Endothelial cell of umbilical vein (primary cell): ENCODE results near the gene PRKAG2. TPM values are rescaled to one million over a fixed set of nuclear protein-coding genes. Genes with fewer than 3 reads are reported as not detected.

Experiments
- BruUV-seq: library from RNA; stranded (reverse); fragments of 400-500 nt; replicated peaks from 2 replicates; lab custom pipeline; 2021; lab: Mats Ljungman, UMichigan
- CTCF ChIA-PET: fragments of 300-600, 350-600 bp; sonication (Branson Sonifier 250); formaldehyde crosslinking; loops from one replicate; lab custom pipeline; 2021; ENCODE audit warnings: antibody characterized with exemption, inconsistent platforms; lab: Charles Lee
- POLR2A ChIA-PET: fragments of 300-600, 350-600 bp; sonication (Branson Sonifier 250); formaldehyde crosslinking; loops from one replicate; lab custom pipeline; 2021; ENCODE audit warnings: antibody characterized with exemption, inconsistent platforms; lab: Charles Lee
- DNase-seq: peaks from one replicate; pipeline ENCODE4 v3.0.0-alpha.2; 2011; ENCODE audit warnings: low read depth, low spot score
- FAIRE-seq: peaks from 2 replicates; lab custom pipeline; 2011; peaks lifted over from hg19 to GRCh38; lab: Jason Lieb, UNC
- H2AFZ ChIP-seq: 2 replicates; pipeline ENCODE4 v1.6.0; 2012; ENCODE audit warnings: low read depth, low read length, control low read depth, inconsistent platforms
- H3K27ac ChIP-seq: 2 replicates; pipeline ENCODE4 v1.5.1; 2011; ENCODE audit warnings: low read depth, mild to moderate bottlenecking, control low read depth, low read length, moderate library complexity; ENCODE audit not compliant: insufficient read depth
- H3K27me3 ChIP-seq, 2 experiments: 2 replicates each; pipeline versions ENCODE4 v1.6.0 to v1.6.1; 2011; ENCODE audit warnings: low read length in 2 of 2, mixed read lengths in 1 of 2; ENCODE audit not compliant: control insufficient read depth in 2 of 2, insufficient read depth in 2 of 2
- H3K36me3 ChIP-seq, 2 experiments: 2 replicates in 1 of 2; 3 replicates in 1 of 2; pipeline ENCODE4 v1.5.1; 2011; ENCODE audit warnings: low read length in 2 of 2, mild to moderate bottlenecking in 1 of 2, moderate library complexity in 1 of 2; ENCODE audit not compliant: control insufficient read depth in 2 of 2, insufficient read depth in 2 of 2; ENCODE audit errors: extremely low read depth in 1 of 2
- H3K4me1 ChIP-seq: 3 replicates; pipeline ENCODE4 v1.5.1; 2011; ENCODE audit warnings: mild to moderate bottlenecking, low read length; ENCODE audit not compliant: control insufficient read depth, insufficient read depth; ENCODE audit errors: extremely low read depth
- H3K4me2 ChIP-seq: 2 replicates; pipeline ENCODE4 v1.6.1; 2011; ENCODE audit warnings: low read length, control low read depth, mixed read lengths; ENCODE audit not compliant: insufficient read depth
- H3K4me3 ChIP-seq, 3 experiments: fragments of 200-600 bp in 1 of 3; sonication (generic), shearing (Covaris generic) in 1 of 3; replicated peaks in 1 of 3; 2 replicates each; pipeline ENCODE4 v1.5.1; 2011 to 2016; ENCODE audit warnings: control low read depth in 3 of 3, low read length in 3 of 3, mild to moderate bottlenecking in 2 of 3, inconsistent platforms in 1 of 3, low read depth in 1 of 3, moderate library complexity in 1 of 3; ENCODE audit not compliant: insufficient read depth in 1 of 3
- H3K79me2 ChIP-seq: 2 replicates; pipeline ENCODE4 v1.6.0; 2012; ENCODE audit warnings: low read length, inconsistent platforms; ENCODE audit not compliant: control insufficient read depth, insufficient read depth
- H3K9ac ChIP-seq: replicated peaks from 2 replicates; pipeline ENCODE3; 2011; ENCODE audit warnings: low read length, control low read depth; ENCODE audit not compliant: insufficient read depth; ENCODE audit errors: extremely low read depth
- H3K9me1 ChIP-seq: replicated peaks from 3 replicates; pipeline ENCODE4 v1.6.0; 2011; ENCODE audit warnings: mild to moderate bottlenecking, low read length; ENCODE audit not compliant: control insufficient read depth, insufficient read depth; ENCODE audit errors: extremely low read depth
- H3K9me3 ChIP-seq: replicated peaks from 2 replicates; pipeline ENCODE4 v1.5.1; 2012; ENCODE audit warnings: low read length, inconsistent platforms; ENCODE audit not compliant: control insufficient read depth, insufficient read depth
- H4K20me1 ChIP-seq: replicated peaks from 2 replicates; pipeline ENCODE3; 2011; ENCODE audit warnings: mild to moderate bottlenecking, low read length; ENCODE audit not compliant: control insufficient read depth, insufficient read depth; ENCODE audit errors: extremely low read depth
- CTCF ChIP-seq, 2 donors: IDR thresholded peaks; 1 replicate in 1 of 2; 2 replicates in 1 of 2; pipeline ENCODE4 v1.5.1; 2011; ENCODE audit warnings: low read length in 2 of 2, mild to moderate bottlenecking in 2 of 2, moderate library complexity in 2 of 2, control low read depth in 1 of 2, inconsistent platforms in 1 of 2, low read depth in 1 of 2; ENCODE audit not compliant: insufficient read depth in 1 of 2; ENCODE audit errors: extremely low read depth in 1 of 2
- EZH2 ChIP-seq: IDR thresholded peaks from 2 replicates; pipeline ENCODE4 v1.6.1; 2012; ENCODE audit warnings: borderline replicate concordance, low read depth, mild to moderate bottlenecking, moderate library complexity, low read length, inconsistent platforms; ENCODE audit not compliant: severe bottlenecking
- FOS ChIP-seq: IDR thresholded peaks from 2 replicates; pipeline ENCODE4 v1.6.1; 2011; ENCODE audit warnings: mild to moderate bottlenecking, low read length, moderate library complexity, borderline replicate concordance; ENCODE audit not compliant: insufficient read depth
- GATA2 ChIP-seq: IDR thresholded peaks from 2 replicates; pipeline ENCODE4 v1.7.0; 2011; ENCODE audit warnings: low read depth, mild to moderate bottlenecking, moderate library complexity, mixed read lengths, low read length; ENCODE audit not compliant: insufficient read length, insufficient read depth
- JUN ChIP-seq: IDR thresholded peaks from 2 replicates; pipeline ENCODE4 v1.6.1; 2011; ENCODE audit warnings: borderline replicate concordance, low read depth; ENCODE audit not compliant: insufficient read length, insufficient read depth
- MAX ChIP-seq: IDR thresholded peaks from 2 replicates; pipeline ENCODE4 v1.6.1; 2011; ENCODE audit not compliant: insufficient read depth, insufficient read length
- MYC ChIP-seq: IDR thresholded peaks from one replicate; pipeline ENCODE4 v1.6.1; 2011; ENCODE audit warnings: mild to moderate bottlenecking, low read depth, low read length
- POLR2A ChIP-seq: IDR thresholded peaks from 2 replicates; pipeline ENCODE4 v1.6.1; 2012; ENCODE audit warnings: low read depth, mild to moderate bottlenecking, control low read depth, low read length
- POLR2AphosphoS5 ChIP-seq: IDR thresholded peaks from 2 replicates; pipeline ENCODE4 v1.6.1; 2012; ENCODE audit warnings: low read depth, mild to moderate bottlenecking, control low read depth, low read length, moderate library complexity; ENCODE audit not compliant: insufficient read depth
- dilution Hi-C: fragments of 300-500 bp; cut with MboI; formaldehyde crosslinking; loops from one replicate; pipeline ENCODE4 v1.15.0; 2019; ENCODE audit warnings: low sequenced_read_pairs; ENCODE audit not compliant: extremely low pct_ligation_motif_present
- intact Hi-C: fragments of 100-400 bp; cut with micrococcal nuclease; formaldehyde crosslinking; loops from one replicate; pipeline ENCODE4 v1.10.0; 2022
- polyA plus RNA-seq, 4 experiments: library from polyadenylated mRNA; depleted of rRNA in 3 of 4; stranded (reverse) in 3 of 4; unstranded in 1 of 4; fragments of >200 nt; gene quantifications; 2 replicates each; pipeline versions ENCODE4 v1.2.1 to v1.2.3, GENCODE V29; 2011 to 2012; ENCODE audit warnings: missing spikeins in 1 of 4
- total RNA-seq: library from RNA; stranded (reverse); gene quantifications from 2 replicates; pipeline ENCODE4 v1.2.3, GENCODE V29; 2021

The PRKAG2 gene
- total and polyA plus RNA-seq, 2 donors (not counting 3 experiments of a cell fraction or from before 2014, with no cell fraction given) = 19.3 to 51.5 TPM

GRCh38 chr7:151726652-151727578, 150.0 kb downstream of the PRKAG2 start:
- Histone ChIP-seq H3K4me1 (peaks cover 11% of the 10 kb centered on the region), H3K9me1 (no peaks in the 10 kb centered on the region), H2AFZ (peak overlapping the region; percentile 16), H3K9ac (no peak overlapping the region), H3K4me3 (no peak overlapping the region), H3K27me3 (no peaks in the 10 kb centered on the region), H3K9me3 (no peaks in the 10 kb centered on the region), H3K27ac (peak overlapping the region; percentile 65), H3K36me3 (no peaks in the 10 kb centered on the region), H3K79me2 (no peaks in the 10 kb centered on the region), H3K4me2 (no peak overlapping the region), H4K20me1 (no peaks in the 10 kb centered on the region)
- CTCF ChIA-PET = interaction anchor here (0.7 to 2.4 kb wide), 7 partner anchors 8 to 280 kb away, joined by 3 to 8 read pairs (median 4); no protein-coding TSS in a partner anchor
- intact Hi-C loops (loop anchor here (1.0 to 5.0 kb wide), 3 partner anchors 9 to 40 kb away; no protein-coding TSS in a partner anchor), dilution Hi-C loops (no loop called here)
- no TSS peak for BruUV-seq
- DNase-seq = no peak
- peak; percentile 43 for FAIRE-seq
- POLR2A ChIA-PET = no interaction called here
- TF ChIP-seq GATA2 (no peak), MAX (no peak), CTCF (IDR thresholded peaks at IDR 0.05; ENCODE audit: extremely low read depth in 1 of 2, insufficient read depth in 1 of 2, low read depth in 1 of 2, low read length in 2 of 2) (no peak), EZH2 (no peak), FOS (no peak), JUN (no peak), POLR2A (no peak), MYC (no peak), POLR2AphosphoS5 (no peak)
